GM12801 (cell line): ENCODE data around the gene NREP.

Experiments
- CTCF ChIP-seq: IDR thresholded peaks from one replicate; pipeline ENCODE4 v1.5.1; 2011; ENCODE audit warnings: control low read depth; ENCODE audit not compliant: insufficient read length; ENCODE audit errors: extremely low read depth

The NREP gene

GRCh38 chr5:111765613-111766571, 8.9 kb upstream of the NREP start:
- TF ChIP-seq CTCF: no peak

GRCh38 chr5:111764019-111764418, 7.0 kb upstream of the NREP start:
- TF ChIP-seq CTCF: no peak

- no peak for TF ChIP-seq CTCF
These were observed 5.9 kb upstream of the NREP start for GRCh38 chr5:111762895-111763294.

GRCh38 chr5:111758284-111758628, 1.3 kb upstream of the NREP start:
- TF ChIP-seq CTCF: no peak

GRCh38 chr5:111757355-111758283, 625 bp upstream of the NREP start:
- TF ChIP-seq CTCF: no peak

- no peak for TF ChIP-seq CTCF
These were observed 1.0 kb downstream of the NREP start for GRCh38 chr5:111755942-111756381.

- no peak for TF ChIP-seq CTCF
These were observed 1.6 kb downstream of the NREP start for GRCh38 chr5:111755345-111755941.
